Gastrocnemius medialis (tissue), 4 donors: ENCODE measurements around the gene IFIT1. TPM values are rescaled to one million over a fixed set of nuclear protein-coding genes. Genes with fewer than 3 reads are reported as not detected.

ENCODE experiments used
- ATAC-seq, 2 donors: fragments of 150-250 bp; one replicate each; pipeline ENCODE4 v1.9.1; 2016
- DNase-seq, 2 donors: peaks; one replicate each; pipeline ENCODE4 v3.0.0-alpha.2; 2019
- H3K27ac ChIP-seq, 4 donors: fragments of 200-600 bp; sonication (generic); 1 replicate in 1 of 4; 2 replicates in 3 of 4; pipeline ENCODE4 v1.5.1; 2016 to 2018; ENCODE audit warnings: mild to moderate bottlenecking in 2 of 4, moderate library complexity in 1 of 4
- H3K27me3 ChIP-seq, 3 donors: fragments of 200-600 bp; sonication (generic) in 2 of 3; 1 replicate in 1 of 3; 2 replicates in 2 of 3; pipeline versions ENCODE4 v1.5.1 to v1.6.0; 2016 to 2019; ENCODE audit warnings: mild to moderate bottlenecking in 1 of 3, moderate library complexity in 1 of 3
- H3K36me3 ChIP-seq, 2 donors: fragments of 200-600 bp; sonication (generic) in 1 of 2; one replicate each; pipeline ENCODE4 v1.5.1; 2017 to 2018
- H3K4me1 ChIP-seq, 2 donors: fragments of 200-600 bp; sonication (generic) in 1 of 2; one replicate each; pipeline ENCODE4 v1.5.1; 2016 to 2017; ENCODE audit warnings: mild to moderate bottlenecking in 2 of 2
- H3K4me3 ChIP-seq, 4 donors: fragments of 200-600 bp; sonication (generic) in 3 of 4; 1 replicate in 1 of 4; 2 replicates in 3 of 4; pipeline ENCODE4 v1.5.1; 2016 to 2019; ENCODE audit warnings: mild to moderate bottlenecking in 2 of 4
- H3K9me3 ChIP-seq, 3 donors: fragments of 200-600 bp; sonication (generic) in 2 of 3; 1 replicate in 1 of 3; 2 replicates in 2 of 3; pipeline ENCODE4 v1.5.1; 2016 to 2019
- POLR2A ChIP-seq, 2 donors: fragments of 450-650 bp; IDR thresholded peaks; one replicate each; pipeline ENCODE4 v1.6.1; 2017; ENCODE audit warnings: antibody characterized with exemption in 2 of 2, mild to moderate bottlenecking in 2 of 2, moderate library complexity in 2 of 2
- in situ Hi-C, 4 donors: fragments of 200-750 bp; cut with MboI; loops; one replicate each; pipeline versions ENCODE4 v1.15.0 to v1.8.0; 2017; ENCODE audit warnings: low sequenced_read_pairs in 4 of 4
- intact Hi-C: fragments of 100-400 bp; cut with DNase I; formaldehyde crosslinking; loops from one replicate; pipeline ENCODE4 v1.15.1; 2023; ENCODE audit warnings: low total_unique reads
- total RNA-seq, 4 donors: library from RNA; depleted of rRNA; stranded (reverse); fragments of >200 nt; gene quantifications; one replicate each; pipeline versions ENCODE4 v1.1.0 to v1.2.3, GENCODE V29; 2016
- TF ChIP-seq, protein P1 (sequence below), 5 experiments: fragments of 450-650 bp in 3 of 5; fragments of 200-600 bp in 2 of 5; sonication (generic) in 2 of 5; IDR thresholded peaks in 4 of 5; conservative IDR thresholded peaks in 1 of 5; 1 replicate in 4 of 5; 2 replicates in 1 of 5; pipeline ENCODE4 v1.5.1; 2016 to 2019; ENCODE audit warnings: antibody characterized with exemption in 5 of 5, mild to moderate bottlenecking in 3 of 5, moderate library complexity in 3 of 5

The IFIT1 gene
- total RNA-seq, 4 donors from 2014 or later, result 1.8 to 8.9 (median 3.0) TPM

DNA sequence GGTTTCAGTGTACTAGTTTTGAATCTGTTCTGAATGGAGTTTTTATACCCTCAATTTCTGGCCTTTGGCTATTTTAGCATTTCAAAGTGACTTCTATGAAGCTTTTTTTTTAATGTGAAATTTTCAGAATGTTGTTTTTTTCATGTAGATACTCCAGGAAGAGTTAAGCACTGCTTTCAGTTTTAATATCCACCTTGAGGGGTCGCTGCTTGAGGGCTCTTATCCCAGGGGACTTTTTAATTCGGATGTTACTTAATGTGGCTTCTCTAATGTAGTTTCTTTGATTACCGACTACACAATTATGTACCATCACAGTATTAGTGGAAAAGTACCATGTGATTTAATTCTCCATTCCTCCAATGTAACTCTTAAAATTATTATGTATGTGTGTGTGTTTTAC, 27.1 kb downstream of the IFIT1 start:
- Histone ChIP-seq H3K9me3 (no peaks in the 10 kb centered on the region), H3K4me1 (peaks cover 5 to 16% of the 10 kb centered on the region in 2 donors), H3K27me3 (no peaks in the 10 kb centered on the region), H3K4me3 (no peak overlapping the region), H3K36me3 (no peaks in the 10 kb centered on the region), H3K27ac (peak overlapping the region in 1 of 4 donors; percentile 19)
- DNase-seq (no peak), ATAC-seq (no peak)
- TF ChIP-seq, protein P1, sequence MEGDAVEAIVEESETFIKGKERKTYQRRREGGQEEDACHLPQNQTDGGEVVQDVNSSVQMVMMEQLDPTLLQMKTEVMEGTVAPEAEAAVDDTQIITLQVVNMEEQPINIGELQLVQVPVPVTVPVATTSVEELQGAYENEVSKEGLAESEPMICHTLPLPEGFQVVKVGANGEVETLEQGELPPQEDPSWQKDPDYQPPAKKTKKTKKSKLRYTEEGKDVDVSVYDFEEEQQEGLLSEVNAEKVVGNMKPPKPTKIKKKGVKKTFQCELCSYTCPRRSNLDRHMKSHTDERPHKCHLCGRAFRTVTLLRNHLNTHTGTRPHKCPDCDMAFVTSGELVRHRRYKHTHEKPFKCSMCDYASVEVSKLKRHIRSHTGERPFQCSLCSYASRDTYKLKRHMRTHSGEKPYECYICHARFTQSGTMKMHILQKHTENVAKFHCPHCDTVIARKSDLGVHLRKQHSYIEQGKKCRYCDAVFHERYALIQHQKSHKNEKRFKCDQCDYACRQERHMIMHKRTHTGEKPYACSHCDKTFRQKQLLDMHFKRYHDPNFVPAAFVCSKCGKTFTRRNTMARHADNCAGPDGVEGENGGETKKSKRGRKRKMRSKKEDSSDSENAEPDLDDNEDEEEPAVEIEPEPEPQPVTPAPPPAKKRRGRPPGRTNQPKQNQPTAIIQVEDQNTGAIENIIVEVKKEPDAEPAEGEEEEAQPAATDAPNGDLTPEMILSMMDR (IDR thresholded peaks at IDR 0.05 in 4 of 5, conservative IDR thresholded peaks at IDR 0.05 in 1 of 5), result peak in 1 of 5 experiments; percentile 23
- TF ChIP-seq POLR2A (IDR thresholded peaks at IDR 0.05), result no peak
- in situ Hi-C loops, result no loop called here
- intact Hi-C loops, result loop anchor here (5.0 kb wide), 1 partner anchor 127 kb away; no protein-coding TSS in a partner anchor

DNA sequence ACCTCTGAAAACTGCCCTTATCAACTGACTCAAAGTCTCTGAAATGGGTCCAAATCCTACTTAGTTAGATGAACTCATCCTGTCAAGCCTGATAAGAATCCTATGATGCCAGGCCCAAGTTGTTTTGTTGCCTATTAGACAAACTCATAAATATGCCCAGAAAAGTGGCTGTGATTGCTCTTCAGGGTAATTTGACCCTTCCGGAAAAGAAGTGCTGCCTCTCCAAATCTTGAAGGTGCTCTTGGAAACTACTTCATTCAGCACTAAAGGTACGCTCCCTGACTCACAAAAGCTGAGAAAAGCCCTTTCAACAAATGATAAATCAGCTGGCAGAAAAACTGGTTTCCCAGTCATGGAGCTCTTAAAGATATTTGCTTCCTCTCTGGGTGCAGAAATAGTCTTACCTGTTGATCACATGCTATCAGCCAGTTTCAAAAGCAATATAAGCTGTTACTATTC, 28.6 kb downstream of the IFIT1 start:
- TF ChIP-seq POLR2A (IDR thresholded peaks at IDR 0.05), result no peak
- TF ChIP-seq, protein P1 (IDR thresholded peaks at IDR 0.05 in 4 of 5, conservative IDR thresholded peaks at IDR 0.05 in 1 of 5), result no peak
- intact Hi-C loops (no loop called here), in situ Hi-C loops (loop anchor here in 2 of 4 donors (10.0 kb wide), 1 partner anchor 284 kb away; the partner anchor contains the start of gene KIF20B (in 2 of the 2))
- no peaks in the 10 kb centered on the region for H3K27me3 ChIP-seq
- peaks cover 1 to 14% of the 10 kb centered on the region in 2 donors for H3K4me1 ChIP-seq
- DNase-seq (no peak), ATAC-seq (no peak)
- no peaks in the 10 kb centered on the region for H3K36me3 ChIP-seq
- no peaks in the 10 kb centered on the region for H3K9me3 ChIP-seq
- no peak overlapping the region for H3K4me3 ChIP-seq
- H3K27ac ChIP-seq, result no peak overlapping the region

DNA sequence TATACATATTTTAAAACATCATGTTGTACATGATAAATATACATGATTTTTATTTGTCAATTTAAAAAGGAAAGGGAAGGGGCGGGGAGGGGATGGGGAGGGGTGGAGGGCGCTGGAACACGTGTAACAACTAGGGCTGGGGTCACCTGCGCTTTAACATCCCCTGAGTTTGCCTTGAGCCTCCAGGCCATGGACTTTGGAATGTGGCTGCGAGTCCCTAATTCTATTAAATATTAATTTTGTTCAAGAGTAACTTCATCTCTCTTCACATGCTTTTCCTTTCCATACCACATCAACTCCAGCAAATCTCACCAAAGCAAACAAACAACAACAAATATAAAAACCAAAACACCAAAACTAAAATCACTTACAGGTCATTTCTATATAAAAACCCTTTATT, 32.6 kb downstream of the IFIT1 start:
- DNase-seq (no peak), ATAC-seq (no peak)
- no peaks in the 10 kb centered on the region for H3K36me3 ChIP-seq
- no peaks in the 10 kb centered on the region for H3K27me3 ChIP-seq
- no peak overlapping the region for H3K4me3 ChIP-seq
- intact Hi-C loops, result loop anchor here (5.0 kb wide), 1 partner anchor 52 kb away; no protein-coding TSS in a partner anchor
- H3K9me3 ChIP-seq, result no peaks in the 10 kb centered on the region
- no peak for TF ChIP-seq POLR2A (IDR thresholded peaks at IDR 0.05)
- TF ChIP-seq, protein P1 (IDR thresholded peaks at IDR 0.05 in 4 of 5, conservative IDR thresholded peaks at IDR 0.05 in 1 of 5), result no peak
- H3K27ac ChIP-seq, result no peak overlapping the region
- in situ Hi-C loops, result loop anchor here (5.0 to 25.0 kb wide), 4 partner anchors 137 to 287 kb away; partner anchors contain the start of gene KIF20B (in 4 of the 4)
- H3K4me1 ChIP-seq, result peaks cover 7 to 29% of the 10 kb centered on the region in 2 donors

DNA sequence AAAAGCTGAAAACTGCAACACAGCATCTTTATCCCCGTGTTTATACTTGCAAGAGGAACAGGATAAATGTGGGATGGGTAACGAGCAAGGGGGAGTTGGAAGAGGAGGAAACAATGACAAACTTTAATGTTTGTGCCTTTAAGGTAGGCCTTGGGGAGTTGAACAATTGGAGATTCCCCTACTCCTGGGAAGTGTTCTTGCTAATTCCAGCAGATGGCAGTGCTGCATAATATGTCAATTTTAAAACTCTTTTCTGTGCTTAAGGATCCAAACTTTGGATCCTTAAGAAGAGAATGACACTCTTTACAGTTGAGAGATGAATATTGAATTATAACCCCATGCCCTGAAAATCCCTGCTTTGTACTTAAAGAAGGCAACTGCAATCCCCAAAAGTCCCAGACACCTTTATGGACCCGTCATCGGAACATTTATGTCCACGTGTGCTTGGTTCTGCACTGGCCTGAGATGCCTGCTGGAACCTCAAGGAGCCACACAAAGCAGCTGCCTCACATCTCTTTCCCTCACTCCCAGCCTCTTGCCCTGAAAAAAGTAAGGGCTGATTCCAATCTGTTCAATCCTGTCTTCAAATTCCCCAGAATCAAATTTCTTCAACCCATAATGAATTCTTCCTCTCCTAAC, 33.9 kb downstream of the IFIT1 start:
- peaks cover 7 to 29% of the 10 kb centered on the region in 2 donors for H3K4me1 ChIP-seq
- no peak for DNase-seq
- TF ChIP-seq, protein P1 (IDR thresholded peaks at IDR 0.05 in 4 of 5, conservative IDR thresholded peaks at IDR 0.05 in 1 of 5), result peak; percentile 75 to 87 (median 83)
- no peak for TF ChIP-seq POLR2A (IDR thresholded peaks at IDR 0.05)

More for the DNA sequence above, 33.9 kb downstream of the IFIT1 start:
- no peaks in the 10 kb centered on the region for H3K27me3 ChIP-seq
- peak; percentile 83 to 87 for ATAC-seq
- H3K36me3 ChIP-seq, result no peaks in the 10 kb centered on the region
- H3K27ac ChIP-seq, result no peak overlapping the region
- in situ Hi-C loops (loop anchor here (5.0 to 25.0 kb wide), 4 partner anchors 136 to 286 kb away; partner anchors contain the start of gene KIF20B (in 4 of the 4)), intact Hi-C loops (loop anchor here (1.0 to 5.0 kb wide), 3 partner anchors 51 to 275 kb away; partner anchors contain the start of gene KIF20B)
- H3K9me3 ChIP-seq, result no peaks in the 10 kb centered on the region
- H3K4me3 ChIP-seq, result no peak overlapping the region
